Spleen (tissue), 7 donors: Measurements from ENCODE around the gene AK8.

ENCODE experiments used
- CTCF ChIP-seq, 11 experiments: fragments of 200-600 bp in 7 of 11; fragments of 450-650 bp in 4 of 11; sonication (generic) in 4 of 11; IDR thresholded peaks in 8 of 11; conservative IDR thresholded peaks in 3 of 11; 1 replicate in 7 of 11; 2 replicates in 4 of 11; pipeline versions ENCODE4 v1.4.0 to v1.8.0; 2016 to 2021; ENCODE audit warnings: antibody characterized with exemption in 11 of 11, inconsistent platforms in 4 of 11, mild to moderate bottlenecking in 1 of 11
- POLR2A ChIP-seq, 3 donors: fragments of 450-650 bp; IDR thresholded peaks; one replicate each; pipeline ENCODE4 v1.5.1; 2017; ENCODE audit warnings: antibody characterized with exemption in 3 of 3, mild to moderate bottlenecking in 1 of 3
- POLR2AphosphoS5 ChIP-seq, 3 donors: sonication (generic); formaldehyde crosslinking; IDR thresholded peaks; one replicate each; pipeline ENCODE4 v1.5.1; 2017; ENCODE audit warnings: antibody characterized with exemption in 3 of 3
- donor health status: DM: no; HTN: no; CAD: no; lungs with moderate emphysema.
- donor health status: DM: no; HTN: no; CAD: no.
- donor health status: DM: no; HTN: no; CAD: no.

- TF ChIP-seq CTCF (IDR thresholded peaks at IDR 0.05 in 8 of 11, conservative IDR thresholded peaks at IDR 0.05 in 3 of 11) (no peak), POLR2A (IDR thresholded peaks at IDR 0.05) (no peak), POLR2AphosphoS5 (IDR thresholded peaks at IDR 0.05) (no peak)
These were observed 43.7 kb downstream of the AK8 start for GRCh38 chr9:132834343-132834742.
